Gastrocnemius medialis (tissue), 4 donors: ENCODE data around the gene SPRR2B.

Source experiments
- POLR2A ChIP-seq, 2 donors: fragments of 450-650 bp; IDR thresholded peaks; one replicate each; pipeline ENCODE4 v1.6.1; 2017; ENCODE audit warnings: antibody characterized with exemption in 2 of 2, mild to moderate bottlenecking in 2 of 2, moderate library complexity in 2 of 2
- TF ChIP-seq, protein P1 (sequence below), 5 experiments: fragments of 450-650 bp in 3 of 5; fragments of 200-600 bp in 2 of 5; sonication (generic) in 2 of 5; IDR thresholded peaks in 4 of 5; conservative IDR thresholded peaks in 1 of 5; 1 replicate in 4 of 5; 2 replicates in 1 of 5; pipeline ENCODE4 v1.5.1; 2016 to 2019; ENCODE audit warnings: antibody characterized with exemption in 5 of 5, mild to moderate bottlenecking in 3 of 5, moderate library complexity in 3 of 5

- no peak for TF ChIP-seq POLR2A (IDR thresholded peaks at IDR 0.05)
- TF ChIP-seq, protein P1, sequence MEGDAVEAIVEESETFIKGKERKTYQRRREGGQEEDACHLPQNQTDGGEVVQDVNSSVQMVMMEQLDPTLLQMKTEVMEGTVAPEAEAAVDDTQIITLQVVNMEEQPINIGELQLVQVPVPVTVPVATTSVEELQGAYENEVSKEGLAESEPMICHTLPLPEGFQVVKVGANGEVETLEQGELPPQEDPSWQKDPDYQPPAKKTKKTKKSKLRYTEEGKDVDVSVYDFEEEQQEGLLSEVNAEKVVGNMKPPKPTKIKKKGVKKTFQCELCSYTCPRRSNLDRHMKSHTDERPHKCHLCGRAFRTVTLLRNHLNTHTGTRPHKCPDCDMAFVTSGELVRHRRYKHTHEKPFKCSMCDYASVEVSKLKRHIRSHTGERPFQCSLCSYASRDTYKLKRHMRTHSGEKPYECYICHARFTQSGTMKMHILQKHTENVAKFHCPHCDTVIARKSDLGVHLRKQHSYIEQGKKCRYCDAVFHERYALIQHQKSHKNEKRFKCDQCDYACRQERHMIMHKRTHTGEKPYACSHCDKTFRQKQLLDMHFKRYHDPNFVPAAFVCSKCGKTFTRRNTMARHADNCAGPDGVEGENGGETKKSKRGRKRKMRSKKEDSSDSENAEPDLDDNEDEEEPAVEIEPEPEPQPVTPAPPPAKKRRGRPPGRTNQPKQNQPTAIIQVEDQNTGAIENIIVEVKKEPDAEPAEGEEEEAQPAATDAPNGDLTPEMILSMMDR (IDR thresholded peaks at IDR 0.05 in 4 of 5, conservative IDR thresholded peaks at IDR 0.05 in 1 of 5) = no peak
Observed at GRCh38 chr1:153032677-153033308, 38.6 kb downstream of the SPRR2B start.
